Muscle of back (tissue), 11 donors: ENCODE results near the gene ENOX1. TPM values are rescaled to one million over a fixed set of nuclear protein-coding genes. Genes with fewer than 3 reads are reported as not detected.

Source experiments
- DNase-seq, 3 donors: peaks; one replicate each; pipeline versions ENCODE4 v3.0.0 to v3.0.0-alpha.2; 2013
- polyA plus RNA-seq, 10 donors: library from polyadenylated mRNA; unstranded; fragments of 120-200 nt; gene quantifications; one replicate each; pipeline ENCODE4 v1.2.1, GENCODE V29; 2013; ENCODE audit not compliant: insufficient read length in 10 of 10

The ENOX1 gene
- polyA plus RNA-seq, 10 donors, result 9.1 to 12.6 (median 11.4) TPM

GRCh38 chr13:43487461-43487860, 299.3 kb downstream of the ENOX1 start:
- DNase-seq, result no peak

- DNase-seq, result no peak
These were observed 302.1 kb downstream of the ENOX1 start for GRCh38 chr13:43484432-43485225.

GRCh38 chr13:43483930-43484329, 302.8 kb downstream of the ENOX1 start:
- DNase-seq, result no peak

- DNase-seq, result no peak
These were observed 304.1 kb downstream of the ENOX1 start for GRCh38 chr13:43482641-43483040.

GRCh38 chr13:43482026-43482425, 304.7 kb downstream of the ENOX1 start:
- DNase-seq, result no peak

GRCh38 chr13:43478902-43479301, 307.9 kb downstream of the ENOX1 start:
- DNase-seq, result no peak

- DNase-seq, result no peak
These were observed 308.6 kb downstream of the ENOX1 start for GRCh38 chr13:43478211-43478610.

GRCh38 chr13:43475140-43475539, 311.6 kb downstream of the ENOX1 start:
- peak in 2 of 3 donors; percentile 54 to 72 for DNase-seq

- DNase-seq, result peak in 1 of 3 donors; percentile 33
These were observed 313.3 kb downstream of the ENOX1 start for GRCh38 chr13:43473437-43473836.

- DNase-seq, result no peak
These were observed 313.8 kb downstream of the ENOX1 start for GRCh38 chr13:43472980-43473379.

GRCh38 chr13:43472339-43472738, 314.4 kb downstream of the ENOX1 start:
- DNase-seq, result peak in 2 of 3 donors; percentile 47 to 58

- DNase-seq, result no peak
These were observed 316.2 kb downstream of the ENOX1 start for GRCh38 chr13:43470610-43471009.

GRCh38 chr13:43469791-43470190, 317.0 kb downstream of the ENOX1 start:
- DNase-seq, result no peak

- DNase-seq, result no peak
These were observed 322.1 kb downstream of the ENOX1 start for GRCh38 chr13:43464578-43465264.

- DNase-seq, result no peak
These were observed 338.0 kb downstream of the ENOX1 start for GRCh38 chr13:43448605-43449336.

GRCh38 chr13:43446126-43446525, 340.6 kb downstream of the ENOX1 start:
- DNase-seq, result no peak

- no peak for DNase-seq
These were observed 341.1 kb downstream of the ENOX1 start for GRCh38 chr13:43445668-43446067.

- DNase-seq, result no peak
These were observed 342.7 kb downstream of the ENOX1 start for GRCh38 chr13:43444081-43444480.

- DNase-seq, result no peak
These were observed 344.8 kb downstream of the ENOX1 start for GRCh38 chr13:43441899-43442499.

GRCh38 chr13:43441464-43441863, 345.3 kb downstream of the ENOX1 start:
- no peak for DNase-seq

- DNase-seq, result peak in 1 of 3 donors; percentile 21
These were observed 352.6 kb downstream of the ENOX1 start for GRCh38 chr13:43434191-43434590.

GRCh38 chr13:43433691-43434141, 353.1 kb downstream of the ENOX1 start:
- peak in 1 of 3 donors; percentile 43 for DNase-seq
